Inferior parietal cortex (tissue), 1 donor: Measurements from ENCODE around the gene TAAR9.
"Not testable (repeated sequence)": the region's sequence is repeated elsewhere in the genome, so short reads cannot be mapped to it uniquely, and the experiment has no call there.

Experiments used
- DNase-seq: peaks from one replicate; pipeline ENCODE4 v3.0.0-alpha.2; 2016; ENCODE audit errors: extremely low spot score

The TAAR9 gene

GRCh38 chr6:132513831-132514545 lies 24.1 kb upstream of the TAAR9 start:
- DNase-seq: no peak

- no peak for DNase-seq
Measured at GRCh38 chr6:132515386-132515785, 22.7 kb upstream of the TAAR9 start.

GRCh38 chr6:132520953-132521352 lies 17.1 kb upstream of the TAAR9 start:
- DNase-seq: no peak

- no peak for DNase-seq
Measured at GRCh38 chr6:132524646-132525045, 13.4 kb upstream of the TAAR9 start.

- no peak for DNase-seq
Measured at GRCh38 chr6:132525866-132526265, 12.2 kb upstream of the TAAR9 start.

GRCh38 chr6:132526461-132526860 lies 11.6 kb upstream of the TAAR9 start:
- no peak for DNase-seq

- no peak for DNase-seq
Measured at GRCh38 chr6:132527791-132528190, 10.3 kb upstream of the TAAR9 start.

GRCh38 chr6:132530293-132530974 lies 7.6 kb upstream of the TAAR9 start:
- peak; percentile 85 for DNase-seq

- not testable (repeated sequence) for DNase-seq
Measured at GRCh38 chr6:132534546-132534945, 3.5 kb upstream of the TAAR9 start.

- DNase-seq: no peak
Measured at GRCh38 chr6:132537145-132537544, 932 bp upstream of the TAAR9 start.

- no peak for DNase-seq
Measured at GRCh38 chr6:132544826-132545225, 6.7 kb downstream of the TAAR9 start.

- no peak for DNase-seq
Measured at GRCh38 chr6:132548746-132549463, 10.8 kb downstream of the TAAR9 start.

GRCh38 chr6:132551214-132551613 lies 13.1 kb downstream of the TAAR9 start:
- no peak for DNase-seq

- DNase-seq: no peak
Measured at GRCh38 chr6:132552372-132552771, 14.3 kb downstream of the TAAR9 start, which contains the start of gene TAAR8. Gene TAAR8, plus strand, starts transcription at chr6:132552672. Its CDS starts 21 bp downstream, at chr6:132552693.

GRCh38 chr6:132560087-132560486 lies 22.0 kb downstream of the TAAR9 start:
- not testable (repeated sequence) for DNase-seq

- DNase-seq: no peak
Measured at GRCh38 chr6:132566404-132566803, 28.3 kb downstream of the TAAR9 start.

- DNase-seq: no peak
Measured at GRCh38 chr6:132567566-132567965, 29.5 kb downstream of the TAAR9 start.

GRCh38 chr6:132568611-132569010 lies 30.5 kb downstream of the TAAR9 start:
- DNase-seq: peak; percentile 24

GRCh38 chr6:132569170-132569569 lies 31.1 kb downstream of the TAAR9 start:
- peak; percentile 82 for DNase-seq

- DNase-seq: peak; percentile 55
Measured at GRCh38 chr6:132570221-132570777, 32.2 kb downstream of the TAAR9 start, which contains the start of gene TAAR6. Gene TAAR6, plus strand, starts transcription at chr6:132570322. Its CDS starts 0 bp downstream, at chr6:132570322.

- no peak for DNase-seq
Measured at GRCh38 chr6:132571774-132572173, 33.7 kb downstream of the TAAR9 start.

GRCh38 chr6:132584698-132585097 lies 46.6 kb downstream of the TAAR9 start:
- DNase-seq: no peak
